Endodermal cell (in vitro differentiated cells): ENCODE data around the gene MGLL. TPM values are rescaled to one million over a fixed set of nuclear protein-coding genes. Genes with fewer than 3 reads are reported as not detected.
"Not testable (repeated sequence)": the region's sequence is repeated elsewhere in the genome, so short reads cannot be mapped to it uniquely, and the experiment has no call there.

Experiments
- DNase-seq: peaks from one replicate; pipeline ENCODE4 v3.0.0-alpha.2; 2017
- H3K27ac ChIP-seq: 2 replicates; pipeline ENCODE4 v1.5.1; 2013; ENCODE audit warnings: mild to moderate bottlenecking, low read depth, low read length, moderate library complexity
- H3K27me3 ChIP-seq: 2 replicates; pipeline ENCODE4 v1.6.1; 2013; ENCODE audit warnings: mild to moderate bottlenecking, low read length, moderate library complexity; ENCODE audit not compliant: insufficient read depth, control insufficient read depth, poor library complexity, severe bottlenecking
- H3K36me3 ChIP-seq: 2 replicates; pipeline ENCODE4 v1.7.0; 2013; ENCODE audit warnings: mild to moderate bottlenecking, low read length, moderate library complexity; ENCODE audit not compliant: control insufficient read depth, insufficient read depth
- H3K4me1 ChIP-seq: one replicate; pipeline ENCODE4 v1.7.0; 2013; ENCODE audit warnings: low read length; ENCODE audit not compliant: control insufficient read depth, insufficient read depth
- H3K4me3 ChIP-seq: 2 replicates; pipeline ENCODE4 v1.5.1; 2013; ENCODE audit warnings: mild to moderate bottlenecking, low read length, moderate library complexity
- H3K9ac ChIP-seq: 2 replicates; pipeline ENCODE4 v1.6.1; 2013; ENCODE audit warnings: mild to moderate bottlenecking, low read length, moderate library complexity; ENCODE audit not compliant: poor library complexity, severe bottlenecking; ENCODE audit errors: extremely low read depth
- H3K9me3 ChIP-seq: 2 replicates; pipeline ENCODE4 v1.6.1; 2013; ENCODE audit warnings: mild to moderate bottlenecking, low read length, moderate library complexity; ENCODE audit not compliant: control insufficient read depth
- H3K27ac Mint-ChIP-seq: 2 replicates; pipeline ENCODE4 v1.8.0; 2020; ENCODE audit warnings: mixed read lengths
- H3K27me3 Mint-ChIP-seq: 2 replicates; pipeline ENCODE4 v1.8.0; 2021; ENCODE audit warnings: mild to moderate bottlenecking, mixed read lengths; ENCODE audit not compliant: insufficient read depth
- H3K36me3 Mint-ChIP-seq: 2 replicates; pipeline ENCODE4 v1.8.0; 2020; ENCODE audit warnings: low read depth, mixed read lengths
- H3K4me1 Mint-ChIP-seq: 2 replicates; pipeline ENCODE4 v1.8.0; 2020; ENCODE audit warnings: mixed read lengths
- H3K4me3 Mint-ChIP-seq: 2 replicates; pipeline ENCODE4 v1.8.0; 2020; ENCODE audit warnings: mild to moderate bottlenecking, moderate library complexity, mixed read lengths
- H3K9me3 Mint-ChIP-seq: 2 replicates; pipeline ENCODE4 v1.8.0; 2020; ENCODE audit warnings: mild to moderate bottlenecking, mixed read lengths
- CTCF ChIP-seq: fragments of 200-600 bp; sonication (generic); conservative IDR thresholded peaks from 2 replicates; pipeline ENCODE4 v1.5.0; 2021; ENCODE audit warnings: antibody characterized with exemption, mild to moderate bottlenecking
- WGBS, 2 experiments: methylation state at CpG; one replicate each; pipeline versions ENCODE4 v1.1.5 to v1.1.7; 2013; ENCODE audit warnings: missing lambda C conversion rate in 2 of 2, mixed read lengths in 1 of 2; ENCODE audit not compliant: insufficient coverage in 1 of 2, insufficient read length in 1 of 2; 5-methylcytosine and 5-hydroxymethylcytosine counted together
- total RNA-seq, 2 donors: library from RNA; stranded (reverse); fragmentation: NEBNext Ultra II Directional in 1 of 2; extraction: Animal tissue kit (Norgen Biotek cat#: 25700) in 1 of 2; gene quantifications; 2 replicates in 1 of 2; 3 replicates in 1 of 2; pipeline ENCODE4 v1.2.1, GENCODE V29; 2021

Gene MGLL
- total RNA-seq, 2 donors from 2014 or later = 0.22 TPM; not detected in 1

DNA sequence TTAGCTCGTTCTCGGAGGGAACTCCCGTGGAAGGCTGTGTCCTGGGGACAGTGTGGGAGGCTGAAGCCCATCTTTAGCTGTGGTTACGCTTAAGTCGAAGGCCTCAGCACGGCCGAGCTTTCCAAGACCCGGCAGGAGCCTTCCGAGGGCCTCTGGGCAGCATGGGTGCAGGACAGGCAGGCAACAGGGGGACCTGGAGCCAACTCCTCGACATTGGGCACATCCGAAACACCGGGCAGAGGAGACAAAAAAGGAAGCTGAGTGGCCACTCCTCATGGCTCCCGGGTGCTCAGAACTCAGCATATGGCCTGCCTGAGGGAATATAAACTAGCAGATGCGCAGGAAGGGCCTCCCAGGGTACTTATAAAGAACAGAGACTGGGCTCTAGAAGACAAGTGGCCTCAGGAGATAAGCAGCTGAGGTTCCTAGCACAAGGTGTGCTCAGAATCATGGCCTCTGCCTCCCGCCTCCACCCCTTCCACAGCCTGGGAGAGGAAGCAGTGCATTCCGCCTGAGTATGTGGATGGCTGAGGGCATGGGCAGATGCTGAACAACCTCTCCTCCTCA, 115.4 kb downstream of the MGLL start:
- Mint-ChIP-seq H3K4me3 (no peak overlapping the region), H3K9me3 (peaks cover 13% of the 10 kb centered on the region), H3K27me3 (peaks cover 2% of the 10 kb centered on the region), H3K4me1 (peaks cover 19% of the 10 kb centered on the region), H3K36me3 (no peaks in the 10 kb centered on the region), H3K27ac (no peak overlapping the region)
- peaks cover 5% of the 10 kb centered on the region for H3K27me3 ChIP-seq
- no peak overlapping the region for H3K4me3 ChIP-seq
- no peaks in the 10 kb centered on the region for H3K36me3 ChIP-seq
- 93 to 96% methylated on average over 12 to 15 of the region's 16 CpGs for whole genome bisulfite sequencing, 2 experiments
- no peak overlapping the region for H3K9ac ChIP-seq
- no peaks in the 10 kb centered on the region for H3K4me1 ChIP-seq
- H3K27ac ChIP-seq = no peak overlapping the region
- no peaks in the 10 kb centered on the region for H3K9me3 ChIP-seq
- peak; percentile 47 for DNase-seq
- TF ChIP-seq CTCF = no peak

DNA sequence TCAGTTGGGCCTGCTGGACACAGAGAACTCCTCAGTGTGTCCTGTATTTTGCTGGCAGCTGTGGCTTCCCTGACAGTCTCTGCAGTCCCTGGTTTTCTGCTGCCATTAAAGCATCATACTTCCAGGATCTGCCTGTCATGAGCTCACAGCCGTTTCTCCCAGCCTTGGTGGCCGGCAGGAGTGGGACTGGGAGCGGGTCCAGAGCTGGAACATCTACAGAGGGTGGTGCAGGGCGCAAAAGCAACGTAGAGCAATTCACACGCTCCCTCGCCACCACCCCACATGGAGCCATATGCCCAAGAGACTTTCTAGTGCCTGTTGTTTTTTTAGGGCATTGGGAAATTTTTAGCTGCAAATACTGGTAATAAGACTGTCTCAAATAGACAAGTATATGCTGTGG, 116.0 kb downstream of the MGLL start:
- 90 to 91% methylated on average over 3 to 7 of the region's 7 CpGs for WGBS, 2 experiments
- no peaks in the 10 kb centered on the region for H3K9me3 ChIP-seq
- no peak overlapping the region for H3K4me3 ChIP-seq
- Mint-ChIP-seq H3K9me3 (peaks cover 13% of the 10 kb centered on the region), H3K4me3 (no peak overlapping the region), H3K36me3 (no peaks in the 10 kb centered on the region), H3K4me1 (peaks cover 17% of the 10 kb centered on the region), H3K27me3 (peaks cover 2% of the 10 kb centered on the region), H3K27ac (no peak overlapping the region)
- TF ChIP-seq CTCF = no peak
- H3K27me3 ChIP-seq = peaks cover 5% of the 10 kb centered on the region
- no peak overlapping the region for H3K9ac ChIP-seq
- no peaks in the 10 kb centered on the region for H3K36me3 ChIP-seq
- H3K4me1 ChIP-seq = no peaks in the 10 kb centered on the region
- DNase-seq = peak; percentile 17
- H3K27ac ChIP-seq = no peak overlapping the region

DNA sequence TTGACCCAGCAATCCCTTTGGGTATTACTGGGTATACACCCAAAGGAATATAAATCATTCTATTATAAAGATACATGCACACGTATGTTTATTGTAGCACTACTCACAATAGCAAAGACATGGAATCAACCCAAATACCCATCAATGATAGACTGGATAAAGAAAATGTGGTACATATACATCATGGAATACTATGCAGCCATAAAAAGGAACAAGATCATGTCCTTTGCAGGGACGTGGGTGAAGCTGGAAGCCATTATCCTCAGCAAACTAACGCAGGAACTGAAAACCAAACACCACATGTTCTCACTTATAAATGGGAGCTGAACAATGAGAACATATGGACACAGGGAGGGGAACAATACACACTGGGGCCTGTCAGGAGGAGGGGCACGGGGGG, 117.5 kb downstream of the MGLL start:
- H3K27ac ChIP-seq, H3K27me3 Mint-ChIP-seq, H3K9ac ChIP-seq, H3K36me3 ChIP-seq, H3K4me3 Mint-ChIP-seq, H3K36me3 Mint-ChIP-seq, H3K4me1 Mint-ChIP-seq, H3K27ac Mint-ChIP-seq, H3K9me3 ChIP-seq, H3K4me1 ChIP-seq, H3K27me3 ChIP-seq, DNase-seq, H3K4me3 ChIP-seq: not testable (repeated sequence)
- 71 to 93% methylated on average over 1 to 4 of the region's 4 CpGs for WGBS, 2 experiments
- peaks cover 13% of the 10 kb centered on the region for H3K9me3 Mint-ChIP-seq

DNA sequence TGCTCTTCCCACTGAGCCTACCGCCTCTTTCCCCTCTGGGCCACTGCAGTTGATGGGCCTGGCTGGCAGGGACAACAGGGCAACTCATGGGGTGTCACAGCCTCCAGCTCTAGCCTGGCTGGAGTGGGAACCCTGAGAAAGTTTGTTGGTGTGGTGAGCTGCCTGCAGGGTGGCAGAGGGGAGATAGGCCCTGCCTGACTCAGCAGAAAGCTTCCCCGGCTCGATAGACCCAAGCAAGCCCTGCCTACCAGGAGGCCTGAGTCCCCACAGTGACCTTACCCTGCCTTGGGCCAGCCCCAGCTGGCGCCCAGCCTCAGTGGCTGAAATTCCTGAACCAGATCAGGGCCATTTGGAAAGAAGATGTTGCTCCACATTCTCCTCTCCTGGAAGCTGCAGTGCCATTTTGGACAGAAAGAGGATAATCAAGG, 120.2 kb downstream of the MGLL start:
- 90 to 91% methylated on average over 2 to 4 of the region's 4 CpGs for WGBS, 2 experiments
- no peaks in the 10 kb centered on the region for H3K36me3 ChIP-seq
- Mint-ChIP-seq H3K4me3 (no peak overlapping the region), H3K27ac (no peak overlapping the region), H3K4me1 (peaks cover 4% of the 10 kb centered on the region), H3K36me3 (no peaks in the 10 kb centered on the region), H3K27me3 (no peaks in the 10 kb centered on the region), H3K9me3 (peaks cover 13% of the 10 kb centered on the region)
- H3K27ac ChIP-seq = no peak overlapping the region
- no peaks in the 10 kb centered on the region for H3K9me3 ChIP-seq
- H3K4me3 ChIP-seq = no peak overlapping the region
- no peaks in the 10 kb centered on the region for H3K27me3 ChIP-seq
- DNase-seq = peak; percentile 38
- no peaks in the 10 kb centered on the region for H3K4me1 ChIP-seq
- no peak for TF ChIP-seq CTCF
- H3K9ac ChIP-seq = no peak overlapping the region
